VCaP (cell line): ENCODE data around the gene TPRX1.
"Not testable (repeated sequence)": the region's sequence is repeated elsewhere in the genome, so short reads cannot be mapped to it uniquely, and the experiment has no call there.

Source experiments
- H3K27ac ChIP-seq: fragments of 450-650 bp; 2 replicates; pipeline ENCODE4 v1.5.1; 2017
- CTCF ChIP-seq: fragments of 450-650 bp; conservative IDR thresholded peaks from 2 replicates; pipeline ENCODE4 v1.5.1; 2017; ENCODE audit warnings: mild to moderate bottlenecking, moderate library complexity

Gene TPRX1

GRCh38 chr19:47797996-47798903 lies 6.1 kb downstream of the TPRX1 start:
- H3K27ac ChIP-seq: no peak overlapping the region
- no peak for TF ChIP-seq CTCF

GRCh38 chr19:47796785-47797184 lies 7.6 kb downstream of the TPRX1 start:
- no peak overlapping the region for H3K27ac ChIP-seq
- no peak for TF ChIP-seq CTCF

- TF ChIP-seq CTCF: no peak
Measured at GRCh38 chr19:47794526-47794925, 9.8 kb downstream of the TPRX1 start.

GRCh38 chr19:47792616-47793015 lies 11.7 kb downstream of the TPRX1 start:
- TF ChIP-seq CTCF: no peak
- no peak overlapping the region for H3K27ac ChIP-seq

More at GRCh38 chr19:47794526-47794925, 9.8 kb downstream of the TPRX1 start:
- H3K27ac ChIP-seq: no peak overlapping the region

GRCh38 chr19:47790398-47790814 lies 13.9 kb downstream of the TPRX1 start:
- TF ChIP-seq CTCF: peak; percentile 91
- H3K27ac ChIP-seq: no peak overlapping the region

- not testable (repeated sequence) for H3K27ac ChIP-seq
Measured at GRCh38 chr19:47789811-47790210, 14.5 kb downstream of the TPRX1 start.

- not testable (repeated sequence) for H3K27ac ChIP-seq
Measured at GRCh38 chr19:47787307-47787706, 17.0 kb downstream of the TPRX1 start.

GRCh38 chr19:47786566-47786965 lies 17.8 kb downstream of the TPRX1 start:
- no peak overlapping the region for H3K27ac ChIP-seq
- no peak for TF ChIP-seq CTCF
